T47D (cell line): ENCODE data around the gene ATRNL1.
A peak's percentile ranks its signal among the peaks of the same experiment; 100 is the strongest.
"Not testable (repeated sequence)": the region's sequence is repeated elsewhere in the genome, so short reads cannot be mapped to it uniquely, and the experiment has no call there.

Experiments
- DNase-seq, 2 experiments: peaks; one replicate each; pipeline versions ENCODE4 v3.0.0 to v3.0.0-alpha.2; 2011 to 2012; ENCODE audit warnings: low read depth in 1 of 2, low spot score in 1 of 2
- JUND ChIP-seq: IDR thresholded peaks from 2 replicates; pipeline ENCODE4 v1.6.1; 2012; ENCODE audit warnings: low read depth
- in situ Hi-C: cut with HindIII; loops from 2 replicates; pipeline ENCODE4 v1.10.0; 2016; ENCODE audit warnings: low sequenced_read_pairs, low pct_unique_long_range_greater_than_20kb

Gene ATRNL1

GRCh38 chr10:115427611-115428010 is 334.4 kb downstream of the ATRNL1 start:
- no peak for DNase-seq
- no peak for TF ChIP-seq JUND
- in situ Hi-C loops, result no loop called here

DNA sequence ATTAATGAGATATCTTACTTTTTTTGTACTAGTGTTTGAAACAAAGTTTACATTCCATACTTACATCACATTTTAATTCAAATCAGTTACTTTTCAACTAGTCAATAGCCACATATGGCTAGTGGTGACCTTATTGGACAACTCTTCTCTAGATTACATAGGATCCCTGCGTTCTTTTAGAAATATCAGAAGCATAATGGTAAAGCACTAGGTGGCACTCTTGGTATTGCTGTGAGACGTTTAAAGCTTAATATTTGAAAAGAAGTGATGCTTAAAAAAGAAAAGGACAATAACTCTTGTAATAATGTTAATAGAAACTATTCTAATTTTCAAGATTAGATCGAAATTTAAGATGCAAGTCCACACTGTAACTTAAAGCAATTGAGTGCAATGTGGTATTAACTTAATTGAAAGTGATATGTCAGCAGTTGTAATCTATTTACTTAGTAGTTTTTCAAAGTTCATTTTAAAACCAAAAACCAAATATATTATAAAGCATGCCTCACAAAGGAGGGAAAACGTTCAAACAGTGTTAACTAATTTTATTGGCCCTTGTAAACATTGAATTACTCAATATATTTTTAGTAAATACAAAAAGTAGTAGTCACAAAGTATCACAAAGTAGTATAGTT is 339.1 kb downstream of the ATRNL1 start:
- TF ChIP-seq JUND, result no peak
- DNase-seq, result peak; percentile 1 to 56
- in situ Hi-C loops, result no loop called here

DNA sequence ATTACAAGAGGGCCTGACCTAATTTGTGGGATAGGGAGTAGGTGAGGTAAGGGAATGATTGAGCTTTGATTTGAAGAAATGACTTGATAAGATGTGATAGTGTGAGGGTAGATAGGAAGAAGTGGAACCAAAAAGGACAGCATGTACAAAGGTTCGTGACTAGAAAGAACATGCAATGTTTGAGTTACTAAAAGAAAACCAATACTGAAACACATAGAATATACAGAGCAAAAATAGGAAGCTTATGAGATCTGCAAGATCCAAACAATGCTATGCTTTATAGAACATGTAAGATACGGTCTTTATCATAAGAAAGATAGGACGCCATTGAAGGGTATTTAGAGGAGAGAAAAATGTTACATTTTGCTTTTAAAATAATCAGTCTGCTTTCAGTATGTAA is 343.8 kb downstream of the ATRNL1 start:
- in situ Hi-C loops, result no loop called here
- TF ChIP-seq JUND, result no peak
- no peak for DNase-seq

- no peak for TF ChIP-seq JUND
- in situ Hi-C loops, result no loop called here
- DNase-seq, result peak in 1 of 2 experiments; percentile 4
Measured at GRCh38 chr10:115441907-115442545, 348.9 kb downstream of the ATRNL1 start.

- in situ Hi-C loops, result no loop called here
- DNase-seq, result no peak
- no peak for TF ChIP-seq JUND
Measured at GRCh38 chr10:115456812-115457211, 363.6 kb downstream of the ATRNL1 start.

- in situ Hi-C loops, result no loop called here
- DNase-seq, result no peak
- TF ChIP-seq JUND, result no peak
Measured at GRCh38 chr10:115483294-115483693, 390.1 kb downstream of the ATRNL1 start.

DNA sequence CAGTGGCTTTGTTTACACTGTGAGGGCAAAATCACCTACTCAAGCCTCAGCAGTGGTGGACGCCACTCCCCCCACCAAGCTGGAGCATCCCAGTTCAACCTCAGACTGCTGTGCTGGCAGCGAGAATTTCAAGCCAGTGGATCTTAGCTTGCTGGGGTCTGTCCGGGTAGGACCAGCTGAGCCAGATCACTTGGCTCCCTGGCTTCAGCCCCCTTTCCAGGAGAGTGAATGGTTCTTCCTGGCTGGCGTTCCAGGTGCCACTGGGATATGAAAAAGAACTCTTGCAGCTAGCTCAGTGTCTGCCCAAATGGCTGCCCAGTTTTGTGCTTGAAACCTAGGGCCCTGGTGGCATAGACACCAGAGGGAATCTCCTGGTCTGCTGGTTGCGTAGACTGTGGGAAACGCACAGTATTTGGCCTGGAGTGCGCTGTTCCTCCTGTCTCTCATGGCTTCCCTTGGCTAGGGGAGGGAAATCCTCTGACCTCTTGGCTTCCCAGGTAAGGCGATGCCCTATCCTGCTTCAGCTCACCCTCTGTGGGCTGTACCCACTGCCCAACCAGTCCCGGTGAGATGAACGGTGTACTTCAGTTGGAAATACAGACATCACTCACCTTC is 398.5 kb downstream of the ATRNL1 start:
- in situ Hi-C loops, result no loop called here
- no peak for DNase-seq
- no peak for TF ChIP-seq JUND

- no peak for DNase-seq
- in situ Hi-C loops, result no loop called here
- no peak for TF ChIP-seq JUND
Measured at GRCh38 chr10:115503546-115503945, 410.4 kb downstream of the ATRNL1 start.

- DNase-seq, result no peak
- TF ChIP-seq JUND, result no peak
- in situ Hi-C loops, result no loop called here
Measured at GRCh38 chr10:115514895-115515294, 421.7 kb downstream of the ATRNL1 start.

GRCh38 chr10:115525141-115525540 is 432.0 kb downstream of the ATRNL1 start:
- DNase-seq, result no peak
- no peak for TF ChIP-seq JUND
- in situ Hi-C loops, result no loop called here

DNA sequence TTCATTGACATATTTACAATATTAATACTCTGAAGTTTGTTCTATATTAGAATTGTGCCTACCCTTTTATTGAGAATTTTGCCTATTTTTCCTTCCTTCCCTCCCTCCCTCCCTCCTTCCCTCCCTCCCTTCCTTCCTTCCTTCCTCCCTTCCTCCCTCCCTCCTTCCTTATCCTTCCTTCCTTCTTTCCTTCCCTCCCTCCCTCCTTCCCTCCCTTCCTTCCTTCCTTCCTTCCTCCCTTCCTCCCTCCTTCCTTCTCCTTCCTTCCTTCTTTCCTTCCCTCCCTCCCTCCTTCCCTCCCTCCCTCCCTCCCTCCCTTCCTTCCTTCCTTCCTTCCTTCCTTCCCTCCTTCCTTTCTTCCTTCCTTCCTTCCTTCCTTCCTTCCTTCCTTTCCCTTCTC is 434.5 kb downstream of the ATRNL1 start:
- DNase-seq, in situ Hi-C loops: not testable (repeated sequence)

- DNase-seq, in situ Hi-C loops: not testable (repeated sequence)
Measured at GRCh38 chr10:115536401-115536800, 443.2 kb downstream of the ATRNL1 start.

GRCh38 chr10:115539142-115539762 is 446.1 kb downstream of the ATRNL1 start:
- DNase-seq, result no peak
- TF ChIP-seq JUND, result no peak
- in situ Hi-C loops, result no loop called here
